ENCODE measurements around the gene ABCD2. TPM values are rescaled to one million over a fixed set of nuclear protein-coding genes. Genes with fewer than 3 reads are reported as not detected.

ABCD2 gene
- not detected for polyA plus RNA-seq (2012; ENCODE audit: insufficient read length, low read depth)

DNA sequence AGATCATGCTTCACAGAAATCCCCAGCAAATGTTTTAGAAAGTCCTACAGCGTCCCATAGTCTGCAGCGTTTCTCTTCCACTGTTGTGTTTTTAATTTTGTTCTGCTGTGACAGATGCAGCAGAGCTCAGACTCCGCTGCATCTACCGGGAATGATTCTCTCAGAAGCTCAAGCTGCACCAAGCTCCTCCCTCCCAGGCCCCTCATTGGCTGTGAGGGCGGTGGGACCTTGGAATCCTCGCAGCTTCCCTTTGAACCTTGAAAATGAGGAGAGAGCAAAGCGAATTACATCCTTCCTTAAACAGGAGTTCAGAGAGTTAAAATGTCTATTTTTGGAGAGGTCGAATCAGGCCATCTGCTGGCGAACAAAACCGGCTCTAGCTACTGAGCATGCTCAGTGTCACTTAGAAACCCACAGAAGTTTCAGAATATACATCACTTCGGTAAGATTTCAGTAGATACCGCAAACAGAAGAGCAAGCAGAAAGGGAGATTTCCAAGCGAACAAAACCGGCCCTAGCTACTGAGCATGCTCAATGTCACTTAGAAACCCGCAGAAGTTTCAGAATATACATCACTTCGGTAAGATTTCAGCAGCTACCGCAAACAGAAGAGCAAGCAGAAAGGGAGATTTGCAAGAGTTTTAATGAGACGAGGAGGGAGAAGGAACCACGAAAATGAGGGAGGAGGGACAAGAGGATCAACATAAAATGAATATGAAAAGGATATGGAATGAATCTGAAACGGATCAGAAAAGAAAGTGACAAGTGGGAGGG lies at the start of gene ABCD2:
ABCD2 (minus strand) TSS at position 144 of the 774 bp plus-strand sequence. CDS start 188 bp downstream, outside the sequence.
- TF ChIP-seq FOXP2 (optimal IDR thresholded peaks at IDR 0.05; ENCODE audit: borderline replicate concordance, extremely low read depth, extremely low read length, insufficient read depth) (no peak), POLR2AphosphoS5 (IDR thresholded peaks at IDR 0.05; ENCODE audit: low read depth, low read length) (no peak), TAF1 (IDR thresholded peaks at IDR 0.05; ENCODE audit: borderline replicate concordance, insufficient read depth, low read length) (no peak), SIN3A (IDR thresholded peaks at IDR 0.05; ENCODE audit: borderline replicate concordance, insufficient read depth, low read length) (no peak)
- TF ChIP-seq, protein P1, sequence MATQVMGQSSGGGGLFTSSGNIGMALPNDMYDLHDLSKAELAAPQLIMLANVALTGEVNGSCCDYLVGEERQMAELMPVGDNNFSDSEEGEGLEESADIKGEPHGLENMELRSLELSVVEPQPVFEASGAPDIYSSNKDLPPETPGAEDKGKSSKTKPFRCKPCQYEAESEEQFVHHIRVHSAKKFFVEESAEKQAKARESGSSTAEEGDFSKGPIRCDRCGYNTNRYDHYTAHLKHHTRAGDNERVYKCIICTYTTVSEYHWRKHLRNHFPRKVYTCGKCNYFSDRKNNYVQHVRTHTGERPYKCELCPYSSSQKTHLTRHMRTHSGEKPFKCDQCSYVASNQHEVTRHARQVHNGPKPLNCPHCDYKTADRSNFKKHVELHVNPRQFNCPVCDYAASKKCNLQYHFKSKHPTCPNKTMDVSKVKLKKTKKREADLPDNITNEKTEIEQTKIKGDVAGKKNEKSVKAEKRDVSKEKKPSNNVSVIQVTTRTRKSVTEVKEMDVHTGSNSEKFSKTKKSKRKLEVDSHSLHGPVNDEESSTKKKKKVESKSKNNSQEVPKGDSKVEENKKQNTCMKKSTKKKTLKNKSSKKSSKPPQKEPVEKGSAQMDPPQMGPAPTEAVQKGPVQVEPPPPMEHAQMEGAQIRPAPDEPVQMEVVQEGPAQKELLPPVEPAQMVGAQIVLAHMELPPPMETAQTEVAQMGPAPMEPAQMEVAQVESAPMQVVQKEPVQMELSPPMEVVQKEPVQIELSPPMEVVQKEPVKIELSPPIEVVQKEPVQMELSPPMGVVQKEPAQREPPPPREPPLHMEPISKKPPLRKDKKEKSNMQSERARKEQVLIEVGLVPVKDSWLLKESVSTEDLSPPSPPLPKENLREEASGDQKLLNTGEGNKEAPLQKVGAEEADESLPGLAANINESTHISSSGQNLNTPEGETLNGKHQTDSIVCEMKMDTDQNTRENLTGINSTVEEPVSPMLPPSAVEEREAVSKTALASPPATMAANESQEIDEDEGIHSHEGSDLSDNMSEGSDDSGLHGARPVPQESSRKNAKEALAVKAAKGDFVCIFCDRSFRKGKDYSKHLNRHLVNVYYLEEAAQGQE (IDR thresholded peaks at IDR 0.05; ENCODE audit: insufficient read depth in 1 of 2, low read depth in 2 of 2, low read length in 2 of 2) = no peak

DNA sequence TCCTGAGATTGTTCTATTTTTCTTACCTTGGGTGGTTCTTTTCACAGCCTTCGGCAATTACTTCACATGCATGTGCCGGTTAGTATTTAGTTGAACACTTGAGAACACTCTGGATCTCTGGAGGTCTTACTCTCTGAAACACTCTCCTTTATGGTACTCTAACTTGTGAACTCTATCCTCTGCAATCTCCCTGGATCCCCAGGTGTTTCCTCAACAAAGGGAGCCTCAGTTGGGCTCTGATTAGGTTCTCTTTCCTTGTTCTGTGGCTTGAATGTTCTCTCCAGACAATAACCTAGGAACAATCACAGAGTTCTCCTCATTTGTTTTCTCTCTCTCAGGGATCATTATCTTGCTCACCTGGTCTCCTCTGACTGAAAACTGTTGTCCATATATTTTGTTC lies 40.5 kb upstream of the ABCD2 start:
- TF ChIP-seq FOXP2 (optimal IDR thresholded peaks at IDR 0.05; ENCODE audit: borderline replicate concordance, extremely low read depth, extremely low read length, insufficient read depth) (no peak), TAF1 (IDR thresholded peaks at IDR 0.05; ENCODE audit: borderline replicate concordance, insufficient read depth, low read length) (no peak), POLR2AphosphoS5 (IDR thresholded peaks at IDR 0.05; ENCODE audit: low read depth, low read length) (no peak)

DNA sequence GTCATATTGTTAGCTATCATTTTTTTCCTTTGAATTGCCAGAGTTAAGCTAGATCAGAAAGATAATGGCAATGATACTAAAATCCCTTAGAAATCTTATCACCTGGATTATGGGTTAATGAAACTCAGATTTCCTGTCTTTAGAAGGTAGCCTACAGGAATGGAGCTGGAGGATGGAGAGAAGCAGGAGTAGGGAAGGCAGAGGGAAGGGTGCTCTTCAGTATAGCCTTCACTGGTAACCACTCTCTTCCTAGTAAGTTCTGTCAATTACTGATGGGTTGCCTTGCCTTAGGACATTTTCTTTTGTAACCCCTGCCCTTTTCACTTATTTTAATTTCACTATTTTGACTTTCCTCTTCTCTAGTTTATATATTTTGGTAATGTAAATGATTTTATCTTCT lies 27.8 kb upstream of the ABCD2 start:
- no peak for TF ChIP-seq FOXP2 (optimal IDR thresholded peaks at IDR 0.05; ENCODE audit: borderline replicate concordance, extremely low read depth, extremely low read length, insufficient read depth)
- TF ChIP-seq TAF1 (IDR thresholded peaks at IDR 0.05; ENCODE audit: borderline replicate concordance, insufficient read depth, low read length) = no peak
- no peak for TF ChIP-seq SIN3A (IDR thresholded peaks at IDR 0.05; ENCODE audit: borderline replicate concordance, insufficient read depth, low read length)
- TF ChIP-seq, protein P1 (IDR thresholded peaks at IDR 0.05; ENCODE audit: insufficient read depth in 1 of 2, low read depth in 2 of 2, low read length in 2 of 2) = no peak
- TF ChIP-seq POLR2AphosphoS5 (IDR thresholded peaks at IDR 0.05; ENCODE audit: low read depth, low read length) = no peak

DNA sequence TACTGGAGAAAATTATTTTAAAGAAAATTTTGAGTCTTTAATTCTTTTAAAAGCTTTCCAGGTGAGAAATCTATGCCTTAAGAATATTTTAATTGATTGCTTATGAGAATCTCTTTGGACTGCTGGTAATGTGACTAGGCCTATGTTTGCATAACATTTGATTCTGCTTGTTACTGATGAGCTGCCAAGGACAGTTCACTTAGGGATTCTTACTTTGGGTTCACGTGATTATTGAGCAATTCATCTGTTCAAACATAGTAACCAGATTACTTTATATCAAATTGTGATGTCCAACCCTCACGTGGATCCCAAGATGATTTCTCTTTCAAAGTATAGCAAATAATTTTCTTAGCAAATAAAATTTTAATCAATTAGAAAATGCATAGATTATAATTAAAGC lies 27.4 kb upstream of the ABCD2 start:
- TF ChIP-seq FOXP2 (optimal IDR thresholded peaks at IDR 0.05; ENCODE audit: borderline replicate concordance, extremely low read depth, extremely low read length, insufficient read depth) (no peak), POLR2AphosphoS5 (IDR thresholded peaks at IDR 0.05; ENCODE audit: low read depth, low read length) (no peak), SIN3A (IDR thresholded peaks at IDR 0.05; ENCODE audit: borderline replicate concordance, insufficient read depth, low read length) (no peak), TAF1 (IDR thresholded peaks at IDR 0.05; ENCODE audit: borderline replicate concordance, insufficient read depth, low read length) (no peak)
- TF ChIP-seq, protein P1 (IDR thresholded peaks at IDR 0.05; ENCODE audit: insufficient read depth in 1 of 2, low read depth in 2 of 2, low read length in 2 of 2) = no peak

DNA sequence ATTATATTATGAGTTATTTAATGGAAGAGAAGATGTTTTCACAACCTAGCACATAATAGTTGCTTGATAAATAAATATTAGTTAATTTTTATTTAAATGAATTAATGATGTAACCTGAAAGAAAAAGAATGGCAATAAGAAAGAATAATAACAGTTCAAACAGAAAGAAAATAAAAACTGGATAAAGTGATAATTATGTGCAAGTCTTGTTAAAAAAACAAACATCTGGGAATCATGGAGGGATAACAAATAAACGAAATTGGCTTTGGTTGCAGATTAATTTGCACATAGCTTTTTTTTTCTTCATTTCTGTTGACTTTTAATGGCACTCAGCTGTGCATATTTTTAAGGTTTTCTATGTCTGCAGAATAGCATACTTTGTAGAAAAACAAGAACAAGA lies 23.4 kb upstream of the ABCD2 start:
- TF ChIP-seq FOXP2 (optimal IDR thresholded peaks at IDR 0.05; ENCODE audit: borderline replicate concordance, extremely low read depth, extremely low read length, insufficient read depth) = no peak
- no peak for TF ChIP-seq POLR2AphosphoS5 (IDR thresholded peaks at IDR 0.05; ENCODE audit: low read depth, low read length)
- TF ChIP-seq TAF1 (IDR thresholded peaks at IDR 0.05; ENCODE audit: borderline replicate concordance, insufficient read depth, low read length) = no peak
- TF ChIP-seq, protein P1 (IDR thresholded peaks at IDR 0.05; ENCODE audit: insufficient read depth in 1 of 2, low read depth in 2 of 2, low read length in 2 of 2) = no peak
- TF ChIP-seq SIN3A (IDR thresholded peaks at IDR 0.05; ENCODE audit: borderline replicate concordance, insufficient read depth, low read length) = no peak

All from PFSK-1 (cell line).